NCI-H2196 treated with DMSO at 0.1 percent for 48 hours (cell line): ENCODE measurements around the gene KLHDC3.

Source experiments
- DNase-seq: peaks from one replicate; lab custom pipeline; 2025; ENCODE audit not compliant: unreplicated experiment; lab: John Stamatoyannopoulos, UW

Gene KLHDC3, protein sequence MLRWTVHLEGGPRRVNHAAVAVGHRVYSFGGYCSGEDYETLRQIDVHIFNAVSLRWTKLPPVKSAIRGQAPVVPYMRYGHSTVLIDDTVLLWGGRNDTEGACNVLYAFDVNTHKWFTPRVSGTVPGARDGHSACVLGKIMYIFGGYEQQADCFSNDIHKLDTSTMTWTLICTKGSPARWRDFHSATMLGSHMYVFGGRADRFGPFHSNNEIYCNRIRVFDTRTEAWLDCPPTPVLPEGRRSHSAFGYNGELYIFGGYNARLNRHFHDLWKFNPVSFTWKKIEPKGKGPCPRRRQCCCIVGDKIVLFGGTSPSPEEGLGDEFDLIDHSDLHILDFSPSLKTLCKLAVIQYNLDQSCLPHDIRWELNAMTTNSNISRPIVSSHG

DNA sequence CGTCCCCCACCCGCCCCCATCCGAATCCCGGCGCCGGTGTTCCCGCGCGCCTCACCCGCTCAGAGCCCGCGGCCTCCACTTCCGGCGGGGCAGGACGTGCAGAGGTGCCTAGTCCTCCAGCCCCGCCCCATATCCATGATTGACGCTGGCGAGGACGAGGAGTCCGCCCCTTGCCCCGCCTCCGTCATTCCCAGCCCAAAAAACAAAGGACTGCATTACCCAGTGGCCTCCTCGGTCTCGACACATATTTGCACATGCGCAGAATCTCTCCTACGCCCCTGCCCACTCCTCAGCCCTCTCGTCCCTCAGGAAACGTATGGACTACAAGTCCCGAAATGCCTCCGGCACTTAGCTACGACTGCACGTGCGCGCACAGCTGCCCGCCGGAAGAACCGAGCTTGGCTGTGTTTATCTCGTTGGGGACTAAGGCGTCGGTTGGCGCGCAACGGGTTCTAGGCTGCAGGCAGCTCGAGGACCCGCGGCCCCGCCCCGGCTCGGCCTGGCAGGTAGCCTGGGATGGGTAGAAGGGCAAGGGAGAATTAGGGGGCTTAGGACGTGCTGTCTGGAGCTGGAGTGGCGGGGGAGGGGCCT, at the start of gene KLHDC3, which contains the start of gene MEA1:
Gene KLHDC3, plus strand, starts transcription at position 407 of the 591 bp plus-strand sequence. CDS start 2,944 bp downstream, outside the sequence.
Gene MEA1, minus strand, starts transcription at position 104 of the 591 bp plus-strand sequence. CDS start 133 bp downstream, outside the sequence.
- DNase-seq, result peak; percentile 99

DNA sequence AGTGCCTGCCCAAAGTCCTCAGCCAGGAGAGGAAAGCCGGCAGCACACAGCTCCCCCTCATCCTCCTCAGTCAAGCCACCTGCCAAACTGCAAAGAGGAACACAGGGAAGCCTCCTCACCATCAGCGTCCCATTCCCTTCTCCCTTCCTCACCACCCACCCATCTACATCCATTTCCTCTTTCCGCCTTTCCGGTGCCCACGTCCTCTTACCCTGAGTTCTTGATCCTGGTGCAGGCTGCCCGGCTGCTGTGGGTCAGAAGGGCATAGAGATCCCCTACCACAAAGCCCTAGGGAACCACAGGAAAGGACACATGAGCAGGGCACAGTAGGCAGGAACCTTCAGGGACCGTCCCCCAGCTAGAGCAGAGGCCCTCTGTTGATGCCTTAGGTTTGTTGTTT, 47.5 kb upstream of the KLHDC3 start:
- DNase-seq, result no peak

DNA sequence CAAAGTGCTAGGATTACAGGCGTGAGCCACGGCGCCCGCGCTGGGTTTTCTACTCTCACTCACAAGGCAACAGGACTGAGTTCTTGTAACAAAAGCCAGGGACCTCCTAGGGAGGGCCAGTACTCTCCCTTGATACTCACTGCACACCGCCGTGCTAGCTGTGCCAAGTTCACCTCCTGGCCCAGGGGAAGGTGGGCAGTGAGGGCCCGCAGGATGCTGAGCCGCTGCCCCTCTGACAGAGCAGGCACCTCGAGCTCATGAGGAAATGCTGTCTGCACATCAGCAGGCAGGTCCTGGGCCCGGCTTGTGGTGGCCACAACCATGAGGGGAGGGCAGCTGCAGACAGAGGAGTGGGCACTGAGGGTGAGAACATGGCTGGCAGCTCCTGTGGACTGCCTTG, 46.8 kb upstream of the KLHDC3 start:
- no peak for DNase-seq

DNA sequence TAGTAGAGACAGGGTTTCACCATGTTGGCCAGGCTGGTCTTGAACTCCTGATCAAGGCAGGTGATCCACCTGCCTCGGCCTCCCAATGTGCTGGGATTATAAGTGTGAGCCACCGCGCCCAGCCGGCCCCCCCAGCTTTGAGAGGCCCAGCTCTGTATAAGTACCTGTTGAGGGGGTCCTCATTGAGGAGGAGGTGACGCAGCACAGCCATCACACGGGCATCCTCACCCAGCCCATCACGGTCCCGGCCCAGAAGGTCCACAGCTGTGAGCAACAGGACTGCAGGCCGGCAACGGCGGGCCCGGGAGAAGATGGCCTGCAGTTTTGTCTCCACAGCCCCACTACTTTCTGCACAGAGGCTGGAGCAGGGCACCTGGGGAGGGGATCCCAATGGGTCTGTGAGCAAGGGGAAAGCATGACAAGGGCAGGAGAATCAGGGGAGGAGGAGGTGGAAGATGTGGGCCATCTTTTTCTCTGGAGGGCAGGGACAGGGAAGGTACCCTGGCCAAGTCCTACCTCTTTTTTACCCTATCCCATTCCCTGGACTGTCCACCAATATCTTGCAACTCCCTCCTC, 45.8 kb upstream of the KLHDC3 start:
- no peak for DNase-seq

DNA sequence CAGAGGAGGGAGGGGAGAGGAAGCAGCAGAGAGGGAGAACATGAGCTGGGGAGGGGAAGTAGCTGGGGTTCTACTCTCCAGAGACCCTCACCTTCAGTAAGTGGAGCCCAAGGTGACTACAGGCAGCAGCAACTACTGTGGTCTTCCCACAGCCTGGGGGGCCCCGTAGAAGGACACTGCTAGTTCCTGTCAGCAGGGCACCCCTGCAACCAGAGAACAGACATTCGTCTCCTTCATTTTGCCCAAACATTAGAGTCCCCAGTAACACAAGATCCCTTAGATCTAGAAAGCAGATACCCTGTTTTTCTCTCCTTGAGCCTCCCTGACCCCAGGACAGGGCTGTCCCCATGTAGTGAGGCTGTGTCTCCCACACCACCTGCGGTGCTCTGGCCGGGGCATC, 45.3 kb upstream of the KLHDC3 start:
- DNase-seq, result no peak

DNA sequence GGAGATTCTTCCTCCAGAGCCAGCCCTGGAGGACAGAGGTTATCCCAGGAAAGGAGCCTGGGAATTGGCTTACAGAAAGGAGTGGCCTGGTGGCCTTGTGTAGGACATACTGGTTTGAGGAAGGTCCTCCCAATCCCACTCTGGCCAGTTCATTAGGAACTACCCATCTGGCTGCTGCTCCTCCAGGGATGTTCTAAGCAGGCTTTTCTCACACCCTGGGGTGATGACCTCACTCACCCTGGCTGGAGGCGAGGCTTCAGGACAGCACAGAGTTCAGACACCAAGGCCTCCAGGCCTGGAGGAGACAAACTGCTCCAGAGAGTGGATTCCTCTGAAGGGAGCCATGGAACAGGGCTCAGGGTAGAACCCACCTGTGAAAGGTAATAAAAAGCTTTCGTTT, 44.6 kb upstream of the KLHDC3 start:
- no peak for DNase-seq

DNA sequence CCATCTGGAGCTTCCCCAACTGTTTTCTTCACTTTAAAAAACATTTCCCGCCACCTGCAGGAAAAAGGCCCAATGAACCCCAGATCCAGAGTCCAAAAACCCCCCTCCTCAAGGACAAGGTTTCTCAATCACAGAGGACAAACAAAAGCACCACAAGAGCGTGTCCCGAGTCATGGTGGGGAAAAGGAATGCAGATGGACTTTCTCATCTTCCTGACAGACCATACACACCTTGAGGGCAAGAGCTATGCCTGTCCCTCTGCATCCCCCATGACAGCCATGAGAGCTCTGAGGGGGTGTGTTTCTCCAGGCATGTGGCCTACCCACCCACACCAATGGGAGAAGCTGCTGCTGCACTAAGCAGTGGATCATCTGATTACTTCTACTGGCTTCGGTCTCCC, 44.1 kb upstream of the KLHDC3 start:
- no peak for DNase-seq

DNA sequence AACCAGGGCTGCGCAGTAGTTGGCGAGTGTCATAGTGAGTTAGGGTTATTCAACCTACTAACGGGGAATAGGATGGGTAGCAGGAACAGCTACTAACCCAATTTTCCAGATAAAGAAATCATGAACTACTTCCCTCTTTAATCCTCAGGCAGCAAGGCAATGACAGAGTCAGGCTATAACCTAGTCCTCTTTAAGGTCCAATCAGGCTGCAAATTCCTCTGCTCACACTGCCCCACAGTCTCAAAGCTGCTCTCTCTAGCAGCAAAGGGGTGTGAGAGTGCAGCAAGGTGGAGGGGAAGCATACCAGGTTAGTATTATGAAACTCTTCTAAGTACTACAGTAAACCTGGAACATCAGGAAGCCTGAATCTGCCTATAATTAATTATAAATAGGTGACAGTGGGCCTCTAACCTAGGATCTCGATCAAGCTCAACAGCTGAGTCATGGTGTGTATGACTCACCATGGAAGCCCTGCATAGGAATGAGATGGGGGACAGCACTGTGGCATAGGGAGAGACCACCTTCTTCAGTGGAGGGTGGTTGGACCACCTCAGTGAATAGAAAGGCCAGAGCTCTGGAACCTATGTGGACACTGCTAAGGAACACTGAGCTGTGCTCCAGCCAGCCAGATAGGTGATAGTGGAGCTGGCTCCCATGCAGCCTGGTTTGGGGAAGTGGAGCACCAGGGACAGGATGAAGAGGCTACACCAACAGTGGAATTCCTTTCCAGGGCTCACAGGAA, 43.0 kb upstream of the KLHDC3 start:
- DNase-seq, result no peak

DNA sequence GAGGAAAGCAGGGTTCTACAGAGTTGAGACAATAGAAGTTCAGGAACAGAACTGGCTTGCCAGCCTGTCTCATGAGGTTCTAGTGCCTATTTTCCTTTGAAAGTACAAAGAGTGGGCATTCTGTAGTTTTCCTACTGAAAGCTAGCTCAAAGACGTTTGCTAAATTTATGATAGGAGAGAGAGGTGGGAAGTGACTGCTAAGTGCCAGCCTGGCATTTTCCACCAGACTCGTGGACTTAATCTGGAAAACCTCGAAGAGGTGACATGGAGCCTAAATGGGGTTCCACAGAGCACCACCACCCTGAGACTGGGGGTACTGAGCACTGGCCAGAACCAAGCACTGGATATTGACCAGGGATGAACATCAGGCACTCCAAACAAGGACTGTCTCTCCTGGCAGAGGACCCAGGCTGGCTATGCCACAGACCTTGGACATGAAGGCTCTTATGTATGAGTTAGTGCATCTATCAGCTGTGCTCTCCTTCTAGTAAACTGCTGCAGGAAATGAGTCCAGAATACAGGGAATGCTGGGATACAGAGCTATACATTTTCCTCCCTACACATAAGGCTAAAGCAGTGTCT, 42.2 kb upstream of the KLHDC3 start:
- no peak for DNase-seq

DNA sequence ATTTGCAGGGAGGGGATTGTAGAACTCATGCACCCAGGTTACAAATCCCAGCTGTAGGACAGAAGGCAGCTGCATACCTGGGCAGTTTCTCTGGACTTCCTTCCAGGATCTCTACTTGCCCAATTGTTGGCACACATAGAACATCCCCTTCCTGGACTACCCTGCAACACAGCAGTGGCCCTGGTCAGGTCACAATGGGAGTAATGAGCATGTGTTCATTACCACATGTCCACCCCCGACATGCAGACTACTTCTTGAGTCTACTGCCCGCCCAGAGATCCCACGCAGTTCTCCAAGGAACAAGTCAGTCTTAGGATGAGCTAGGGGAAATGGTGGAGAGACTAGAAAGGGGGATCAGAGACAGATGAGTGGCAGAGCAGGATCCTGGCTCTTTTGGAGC, 40.1 kb upstream of the KLHDC3 start:
- no peak for DNase-seq

DNA sequence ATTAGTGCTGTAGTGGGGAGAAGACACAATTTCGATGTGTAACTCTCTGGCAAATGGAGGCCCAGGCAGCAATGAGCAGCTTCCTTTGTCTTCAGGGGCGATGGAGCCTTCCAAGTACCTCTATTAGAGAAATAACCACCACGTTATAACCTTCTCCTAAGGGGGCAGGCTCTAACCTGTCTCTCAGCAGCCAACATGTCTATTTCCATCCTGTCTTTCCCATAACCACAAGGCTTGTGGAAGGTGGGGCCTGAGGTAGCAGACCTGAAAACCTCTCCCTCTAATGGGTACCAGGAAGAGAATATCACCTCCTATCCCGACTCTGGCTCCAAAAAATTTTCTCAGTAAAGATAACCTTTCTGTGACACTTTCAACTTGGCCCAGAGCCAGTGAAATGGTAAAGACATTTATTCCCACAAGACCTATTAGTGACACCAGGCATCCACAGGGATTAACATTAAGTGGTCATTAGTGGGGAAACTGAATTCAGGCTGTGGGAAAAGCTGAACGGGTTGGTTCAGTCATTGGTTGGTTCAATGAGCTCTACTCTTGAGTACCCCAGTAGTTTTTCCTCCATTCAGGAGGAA, 39.0 kb upstream of the KLHDC3 start:
- DNase-seq, result no peak

DNA sequence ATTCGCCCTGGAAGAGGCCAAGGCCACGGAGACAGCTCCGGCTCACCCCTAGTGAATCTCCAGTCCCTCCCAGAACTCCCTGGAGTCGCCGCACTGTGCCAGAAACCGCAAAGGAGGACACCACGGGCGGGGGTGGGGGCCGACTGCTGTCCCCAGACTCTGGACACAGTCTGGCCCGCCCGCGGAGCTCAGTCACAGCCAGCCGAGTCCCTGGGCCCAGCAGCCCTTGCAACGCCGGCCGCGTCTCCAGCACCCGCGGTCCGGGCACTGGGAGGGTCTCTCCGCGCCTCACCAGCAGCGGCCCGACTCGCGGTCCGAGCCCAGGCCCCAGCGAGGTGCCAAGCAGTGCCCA, 35.6 kb upstream of the KLHDC3 start:
- DNase-seq, result no peak

DNA sequence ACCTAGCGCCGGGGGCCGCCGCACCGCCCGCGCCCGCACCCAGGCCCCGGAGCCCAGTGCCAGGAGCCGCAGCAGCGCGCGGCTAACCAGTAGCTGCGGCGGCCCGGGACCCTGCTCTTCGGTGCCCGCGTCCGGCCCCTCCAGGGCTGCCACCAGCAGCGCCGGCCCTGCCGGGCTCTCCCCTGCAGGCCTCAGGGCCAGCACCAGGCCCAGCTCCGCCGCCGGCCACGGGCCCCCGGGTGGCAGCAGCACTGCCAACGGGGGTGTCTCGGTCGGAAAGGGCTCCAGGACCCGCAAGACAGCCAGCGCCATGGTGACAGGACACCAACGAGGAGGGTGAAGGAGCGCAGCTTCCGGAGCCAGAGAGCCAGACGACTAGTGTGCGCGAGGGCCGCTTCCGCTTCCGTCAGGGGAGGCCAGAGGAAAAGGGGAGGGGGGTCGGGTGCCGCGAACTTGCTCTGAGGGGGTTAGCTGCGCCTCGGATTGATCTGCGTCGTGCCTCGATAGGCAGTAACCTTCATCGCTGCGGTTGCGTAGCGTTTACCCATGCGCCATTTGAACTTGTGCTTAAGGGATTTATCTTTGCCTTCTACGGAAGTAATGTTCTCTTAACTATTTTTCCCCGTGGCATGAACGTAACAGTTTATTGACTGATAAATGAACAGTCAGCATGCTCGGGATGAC, 35.1 kb upstream of the KLHDC3 start, which contains the start of gene PEX6:
Gene PEX6, minus strand, starts transcription at position 343 of the 684 bp plus-strand sequence. Its CDS starts 31 bp downstream, at position 312.
- DNase-seq, result peak; percentile 89

DNA sequence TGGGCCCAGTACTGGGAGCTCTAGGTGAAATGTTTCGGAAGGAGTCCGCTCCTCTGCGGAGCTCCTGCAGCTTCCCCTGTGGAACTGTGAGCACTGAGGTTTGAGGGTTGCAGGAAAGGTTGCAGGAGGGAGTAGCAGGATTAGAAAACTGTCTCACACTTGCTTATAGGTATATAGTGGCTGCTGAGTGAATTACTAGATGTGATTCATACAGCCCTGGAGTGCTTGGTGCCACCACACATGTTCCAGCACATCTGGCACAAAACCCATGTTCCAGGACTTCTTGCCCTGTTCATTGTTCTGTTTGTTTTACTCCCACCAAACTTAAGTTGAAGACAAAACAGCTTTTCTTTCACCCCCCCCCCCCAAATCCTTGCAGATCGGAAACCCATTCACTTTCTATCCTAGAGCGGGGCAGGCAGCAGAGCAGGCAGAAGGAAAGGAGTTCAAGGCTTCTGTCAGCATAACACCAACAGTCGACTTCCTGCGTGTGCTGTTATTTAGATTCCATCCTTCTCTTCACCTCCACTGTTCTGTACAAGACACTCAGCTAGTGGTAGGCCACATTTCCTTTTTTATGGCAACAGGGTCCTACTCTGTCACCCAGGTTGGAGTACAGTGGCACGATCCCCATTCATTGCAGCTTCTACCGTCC, 34.4 kb upstream of the KLHDC3 start:
- DNase-seq, result no peak

DNA sequence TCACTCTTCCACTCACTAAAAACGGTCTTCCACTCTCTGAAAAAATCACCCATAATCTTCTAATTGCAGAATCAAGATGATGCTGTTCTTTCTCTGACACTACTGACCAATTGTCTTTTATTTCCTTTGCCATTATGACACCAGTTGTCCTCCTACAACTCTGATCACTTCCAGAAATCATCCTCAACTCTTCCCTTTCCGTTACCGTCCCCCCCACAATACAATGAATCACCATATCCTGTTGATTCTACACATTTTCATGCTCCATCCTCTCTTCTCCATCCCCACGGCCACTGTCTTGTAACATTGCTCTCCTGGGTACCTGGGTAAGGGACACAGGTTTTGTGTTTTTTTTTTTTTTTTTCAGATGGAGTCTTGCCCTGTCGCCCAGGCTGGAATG, 32.2 kb upstream of the KLHDC3 start:
- no peak for DNase-seq

DNA sequence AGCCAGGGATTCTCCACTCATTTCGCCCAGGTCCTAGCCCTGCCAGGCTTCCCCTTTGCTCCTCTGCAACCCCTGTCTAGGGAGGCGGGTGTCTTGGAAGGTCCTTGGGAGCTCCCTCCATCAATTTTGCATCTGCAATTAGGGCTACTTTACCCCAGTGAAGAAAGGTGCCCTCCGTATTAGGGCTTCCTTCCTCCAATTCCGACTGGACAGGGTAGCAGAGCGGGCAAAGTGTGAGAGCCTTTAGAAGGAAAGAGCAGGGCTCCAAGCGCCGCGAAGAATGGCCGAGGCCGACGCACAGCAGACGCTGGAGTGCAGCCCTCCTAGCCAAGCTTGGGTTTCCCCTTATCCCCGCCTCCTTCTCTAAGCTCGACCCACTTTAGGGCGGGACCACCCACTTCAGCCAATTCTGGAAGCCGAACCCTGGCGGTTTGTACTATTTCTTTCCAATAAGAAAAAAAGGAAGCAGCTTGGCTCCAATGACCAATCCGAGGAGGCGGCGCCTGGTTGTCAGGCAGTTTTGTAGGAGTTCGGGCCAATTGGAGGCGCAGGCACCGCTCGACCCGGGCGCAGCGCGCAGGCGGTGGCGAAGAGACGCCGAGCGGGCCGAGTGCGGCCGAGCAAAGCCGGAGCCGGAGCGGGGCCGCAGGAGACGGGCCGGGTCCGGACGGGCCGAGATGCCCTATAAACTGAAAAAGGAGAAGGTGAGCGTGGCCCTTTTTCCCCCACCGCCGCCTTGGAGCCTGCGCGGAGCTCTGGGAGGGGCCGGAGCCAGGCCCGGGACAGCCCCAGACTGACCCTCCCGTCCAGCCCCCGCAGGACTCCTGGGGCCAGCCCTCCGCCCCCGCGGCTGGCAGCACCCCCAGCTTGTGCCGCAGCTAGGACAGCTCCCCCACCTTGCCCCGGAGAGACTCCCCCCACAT, 29.8 kb upstream of the KLHDC3 start, which contains the start of gene PPP2R5D:
Gene PPP2R5D, plus strand, starts transcription at position 570 of the 923 bp plus-strand sequence. Its CDS starts 108 bp downstream, at position 678.
- DNase-seq, result peak; percentile 98

DNA sequence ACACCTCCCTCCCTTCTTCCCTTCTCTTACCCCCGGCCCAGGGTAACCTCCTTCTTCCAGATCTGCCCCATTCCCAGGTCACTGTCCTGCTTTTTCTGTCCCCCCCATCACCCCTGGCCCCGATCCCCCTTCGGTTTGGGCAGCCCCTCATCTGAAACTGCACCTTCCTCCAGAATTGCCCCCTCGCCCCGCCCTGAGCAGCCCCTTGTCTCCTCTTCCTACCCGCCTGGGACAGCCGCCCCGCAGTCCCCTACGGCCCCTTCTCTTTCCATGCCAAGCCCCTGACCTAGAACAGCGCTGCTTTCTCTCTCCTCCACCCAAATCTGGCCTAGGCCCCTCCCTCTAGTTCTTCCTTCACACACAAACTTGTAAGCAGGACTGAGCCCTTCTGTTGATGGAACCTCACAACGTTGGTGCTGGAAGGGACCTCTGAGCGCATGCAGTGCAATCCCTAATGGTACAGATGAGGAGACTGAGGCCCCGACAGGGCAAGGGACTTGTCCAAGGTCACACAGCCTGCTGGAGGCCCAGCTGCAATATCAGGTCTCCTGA, 29.0 kb upstream of the KLHDC3 start:
- no peak for DNase-seq
